GM18507 (cell line): ENCODE measurements around the gene AARSD1.
A peak's percentile ranks its signal among the peaks of the same experiment; 100 is the strongest.
"Not testable (repeated sequence)": the region's sequence is repeated elsewhere in the genome, so short reads cannot be mapped to it uniquely, and the experiment has no call there.

Experiments
- DNase-seq: peaks from one replicate; pipeline ENCODE4 v3.0.0; 2011; ENCODE audit warnings: low read depth; ENCODE audit not compliant: insufficient read length; ENCODE audit errors: extremely low spot score
- FAIRE-seq: peaks from 2 replicates; lab custom pipeline; 2011; peaks lifted over from hg19 to GRCh38; lab: Jason Lieb, UNC

Gene AARSD1

DNA sequence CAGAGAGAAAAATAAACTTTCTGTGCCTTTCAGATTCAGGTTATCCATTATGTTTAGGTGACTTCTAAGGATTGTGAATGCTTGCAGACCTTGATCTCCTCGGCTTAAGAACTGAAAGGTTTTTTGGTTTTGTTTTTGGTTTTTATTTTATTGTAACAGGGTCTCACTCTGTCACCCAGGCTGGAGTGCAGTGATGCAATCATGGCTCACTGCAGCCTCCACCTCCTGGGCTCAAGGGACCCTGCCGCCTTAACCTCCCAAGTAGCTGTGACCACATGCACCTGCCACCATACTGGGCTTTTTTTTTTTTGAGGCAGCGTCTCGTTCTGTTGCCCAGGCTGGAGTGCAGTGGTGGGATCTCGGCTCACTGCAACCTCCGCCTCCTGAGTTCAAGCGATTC is 40.8 kb downstream of the AARSD1 start:
- not testable (repeated sequence) for FAIRE-seq, DNase-seq

DNA sequence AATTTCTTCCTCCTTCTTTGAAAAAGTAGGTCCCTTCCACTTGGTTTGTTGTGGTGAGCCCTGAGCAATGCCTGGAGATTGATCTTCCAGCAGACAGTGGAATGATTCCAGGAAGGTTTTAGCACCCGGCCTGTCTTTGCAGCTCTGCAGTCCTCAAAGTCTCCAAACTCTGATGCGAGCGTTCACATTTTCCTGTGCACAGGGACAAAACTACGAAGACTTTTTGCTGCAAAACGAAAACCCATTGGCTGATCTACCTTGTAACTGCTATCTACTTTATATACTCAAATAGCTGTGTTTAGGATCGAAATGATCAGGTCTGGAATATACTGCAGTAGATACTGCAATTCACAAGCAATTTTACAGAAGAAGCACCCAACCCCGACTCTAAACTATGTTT is 42.0 kb downstream of the AARSD1 start:
- DNase-seq, result no peak
- no peak for FAIRE-seq

DNA sequence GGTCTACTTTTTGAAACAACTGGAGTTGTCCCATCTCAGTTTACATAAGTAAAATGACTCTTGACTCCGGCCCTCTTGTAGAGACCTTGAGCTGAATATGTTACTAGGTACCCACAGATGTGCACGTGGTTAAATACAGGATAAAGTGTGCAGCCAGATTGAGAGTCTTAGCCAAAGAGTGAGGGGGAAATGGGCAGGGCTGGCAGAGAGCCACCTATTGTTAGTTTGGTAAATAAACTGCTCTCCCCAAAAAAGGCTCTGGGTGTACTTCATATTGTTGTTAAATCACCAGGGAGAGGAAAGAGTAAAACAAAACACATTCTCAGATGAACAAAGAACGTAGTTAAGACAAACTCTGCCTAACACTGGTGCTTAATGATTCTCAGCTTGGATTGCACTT is 43.3 kb downstream of the AARSD1 start:
- no peak for FAIRE-seq

DNA sequence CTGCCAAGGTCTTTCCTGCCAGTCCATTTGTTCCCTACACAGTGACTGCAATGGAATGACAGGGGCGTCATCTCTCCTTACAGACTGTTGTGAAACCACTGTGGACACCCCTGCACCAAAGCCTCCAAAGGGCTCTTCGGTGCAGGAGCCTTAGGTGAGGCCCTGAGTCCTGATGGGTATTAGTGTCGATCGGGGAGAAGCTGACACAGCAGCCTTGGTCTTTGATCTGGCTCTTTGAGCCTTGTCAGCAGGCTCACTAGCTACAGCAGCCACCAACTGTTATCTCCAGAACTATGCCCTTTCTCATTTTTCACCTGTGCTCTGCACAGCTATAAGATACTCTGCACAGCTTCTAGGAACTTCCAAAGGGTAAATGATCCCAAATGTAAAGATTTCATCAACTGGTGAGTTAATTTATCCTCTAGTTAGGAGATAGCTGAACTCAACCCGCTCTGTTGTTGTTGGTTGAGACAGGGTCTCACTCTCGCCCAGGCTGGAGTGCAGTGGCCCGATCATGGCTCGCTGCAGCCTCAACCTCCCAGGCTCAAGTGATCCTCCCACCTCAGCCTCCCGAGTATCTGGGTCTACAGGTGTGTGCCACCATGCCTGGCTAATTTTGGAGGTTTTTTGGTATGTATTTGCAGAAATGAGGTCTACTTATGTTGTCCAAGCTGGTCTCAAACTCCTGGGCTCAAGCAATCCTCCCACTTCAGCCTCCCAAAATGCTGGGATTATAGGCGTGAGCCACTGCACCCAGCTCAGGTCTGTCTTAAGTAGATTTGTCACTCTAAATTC is 44.0 kb downstream of the AARSD1 start:
- DNase-seq, result no peak
- FAIRE-seq, result no peak

More for the DNA sequence above, 43.3 kb downstream of the AARSD1 start:
- no peak for DNase-seq

DNA sequence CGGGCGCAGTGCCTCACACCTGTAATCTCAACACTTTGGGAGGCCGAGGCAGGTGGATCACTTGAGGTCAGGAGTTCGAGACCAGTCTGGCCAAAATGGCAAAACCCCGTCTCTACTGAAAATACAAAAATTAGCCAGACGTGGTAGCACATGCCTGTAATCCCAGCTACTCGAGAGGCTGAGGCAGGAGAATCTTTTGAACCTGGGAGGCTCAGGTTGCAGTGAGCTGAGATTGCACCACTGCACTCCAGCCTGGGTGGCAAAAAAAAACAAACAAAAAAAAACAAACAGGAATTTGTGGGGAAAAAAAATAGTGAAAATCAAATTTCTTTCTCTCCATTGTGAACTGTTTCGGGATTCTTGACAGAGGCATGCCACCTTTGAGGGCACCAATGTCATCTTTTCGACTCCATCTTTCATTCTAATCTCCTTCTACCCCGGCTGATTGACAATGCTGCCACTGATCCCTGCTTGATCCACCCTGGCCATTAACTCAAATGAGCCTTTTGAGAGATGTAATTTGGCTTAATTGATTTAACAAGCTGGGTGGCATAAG is 44.7 kb downstream of the AARSD1 start:
- DNase-seq, FAIRE-seq: not testable (repeated sequence)

DNA sequence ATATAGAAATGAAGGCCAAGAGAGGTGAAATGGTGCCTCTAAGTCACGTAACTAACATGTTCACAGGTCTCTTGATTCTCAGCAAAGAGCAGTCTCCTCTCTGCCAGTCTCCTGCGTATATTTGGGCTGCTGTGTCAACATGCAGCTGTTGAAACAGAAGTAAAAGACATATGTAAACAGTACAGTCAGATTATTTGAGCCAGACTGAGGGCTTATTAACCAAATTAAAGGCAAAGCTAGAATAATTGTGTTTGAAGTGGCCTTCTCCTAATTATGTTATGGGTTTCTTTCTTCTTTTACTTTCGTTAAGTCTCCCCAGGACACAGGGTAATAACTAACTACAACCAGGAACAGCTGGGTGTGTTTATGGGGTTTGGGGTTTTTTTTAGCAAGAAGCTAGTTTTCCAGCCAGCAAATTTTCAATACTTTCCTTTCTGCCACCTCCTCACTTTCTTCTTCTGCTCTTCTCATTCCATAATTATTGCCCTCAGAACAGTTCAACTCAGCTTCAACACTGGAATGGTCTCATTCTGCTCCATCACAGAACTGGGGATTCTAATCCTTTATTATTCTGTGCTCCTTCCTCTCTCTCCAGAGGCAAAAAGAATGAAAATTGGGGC is 45.2 kb downstream of the AARSD1 start:
- FAIRE-seq (peak; percentile 26), DNase-seq (no peak)

DNA sequence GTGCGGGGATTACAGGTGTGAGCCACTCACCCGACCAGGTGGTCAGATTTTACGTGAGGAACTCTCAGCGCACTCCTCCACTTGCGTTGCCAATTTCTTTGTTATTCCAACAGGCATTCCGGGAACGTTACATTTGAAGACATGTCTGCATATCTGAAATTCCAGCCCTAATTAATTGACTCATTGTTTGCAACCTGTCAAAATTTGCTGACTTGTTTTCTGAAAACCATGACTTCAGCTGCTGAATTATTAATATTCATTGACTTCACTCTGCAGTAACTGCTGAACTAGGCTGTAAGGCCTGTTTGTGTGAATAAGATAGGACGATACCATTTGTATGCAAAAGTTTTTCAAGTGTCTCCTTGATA is 47.0 kb downstream of the AARSD1 start:
- no peak for FAIRE-seq
- DNase-seq, result no peak

DNA sequence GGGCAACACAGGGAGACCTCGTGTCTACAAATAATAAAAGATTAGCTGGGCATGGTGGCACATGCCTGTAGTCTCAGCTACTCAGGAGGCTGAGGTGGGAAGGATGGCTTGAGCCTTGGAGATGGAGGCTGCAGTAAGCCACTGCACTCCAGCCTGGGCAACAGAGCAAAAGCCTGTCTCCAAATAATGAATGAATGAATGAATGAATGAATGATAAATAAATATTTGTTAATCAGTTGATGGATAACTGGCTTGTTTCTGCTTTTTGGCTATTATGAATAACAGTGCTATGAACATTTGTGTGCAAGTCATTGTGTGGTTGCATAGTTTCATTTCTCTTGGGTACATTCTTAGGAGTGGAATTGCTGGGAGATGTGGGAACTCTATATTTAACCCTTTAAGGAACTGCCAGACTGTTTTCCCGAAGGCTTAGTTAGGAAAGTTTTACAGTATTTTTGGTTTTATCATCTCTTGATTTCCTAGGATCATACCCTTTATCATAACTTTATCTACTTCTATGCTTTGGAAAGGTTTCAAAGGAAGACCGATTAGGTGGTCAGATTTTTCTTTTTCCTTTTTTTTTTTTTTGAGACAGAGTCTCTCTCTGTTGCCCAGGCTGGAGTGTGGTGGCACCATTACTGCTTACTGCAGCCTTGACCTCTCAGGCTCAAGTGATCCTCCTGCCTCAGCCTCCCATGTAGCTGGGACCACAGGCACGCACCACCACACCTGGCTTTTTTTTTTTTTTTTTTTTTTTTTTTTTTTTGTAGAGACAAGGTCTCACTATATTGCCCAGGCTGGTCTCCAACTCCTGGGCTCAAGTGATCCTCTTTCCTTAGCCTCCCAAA is 47.6 kb downstream of the AARSD1 start:
- not testable (repeated sequence) for DNase-seq, FAIRE-seq

DNA sequence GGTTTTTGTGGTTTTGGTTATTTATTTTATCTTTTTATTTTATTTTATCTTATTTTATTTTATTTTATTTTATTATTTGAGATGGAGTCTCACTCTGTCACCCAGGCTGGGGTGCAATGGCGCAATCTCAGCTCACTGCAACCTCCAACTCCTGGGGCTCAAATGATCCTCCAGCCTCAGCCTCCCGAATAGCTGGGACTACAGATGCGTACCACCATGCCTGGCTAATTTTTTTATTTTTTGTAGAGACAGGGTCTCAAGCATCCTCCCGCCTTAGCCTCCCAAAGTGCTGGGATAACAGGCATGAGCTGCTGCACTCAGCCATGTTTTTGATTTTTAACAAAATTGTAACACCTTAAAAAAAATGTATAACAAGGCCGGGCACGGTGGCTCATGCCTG is 49.0 kb downstream of the AARSD1 start:
- FAIRE-seq, DNase-seq: not testable (repeated sequence)

DNA sequence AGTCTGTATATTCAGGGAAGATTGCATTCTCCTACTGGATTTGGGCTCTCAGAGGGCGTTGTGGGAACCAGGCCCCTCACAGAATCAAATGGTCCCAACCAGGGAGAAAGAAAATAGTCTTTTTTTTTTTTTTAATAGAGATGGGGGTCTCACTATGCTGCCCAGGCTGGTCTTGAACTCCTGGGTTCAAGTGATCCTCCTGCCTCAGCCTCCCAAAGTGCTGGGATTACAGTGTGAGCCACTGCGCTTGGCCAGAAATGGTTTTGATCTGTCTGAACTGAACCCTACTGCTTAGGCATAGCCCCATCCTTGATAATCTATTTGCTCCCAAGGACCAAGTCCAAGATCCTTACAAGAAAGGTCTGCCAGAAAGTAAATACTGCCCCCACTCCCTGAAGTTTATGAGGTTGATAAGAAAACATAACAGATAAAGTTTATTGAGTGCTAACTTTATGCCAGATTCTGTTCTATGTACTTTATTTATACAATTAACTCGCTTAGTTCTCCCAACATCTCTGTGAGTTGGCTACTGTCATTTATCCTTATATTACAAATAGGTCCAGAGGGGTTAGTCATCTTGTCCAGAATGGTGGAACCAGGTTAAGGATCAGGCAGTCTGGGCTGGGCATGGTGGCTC is 50.2 kb downstream of the AARSD1 start:
- DNase-seq (no peak), FAIRE-seq (no peak)

DNA sequence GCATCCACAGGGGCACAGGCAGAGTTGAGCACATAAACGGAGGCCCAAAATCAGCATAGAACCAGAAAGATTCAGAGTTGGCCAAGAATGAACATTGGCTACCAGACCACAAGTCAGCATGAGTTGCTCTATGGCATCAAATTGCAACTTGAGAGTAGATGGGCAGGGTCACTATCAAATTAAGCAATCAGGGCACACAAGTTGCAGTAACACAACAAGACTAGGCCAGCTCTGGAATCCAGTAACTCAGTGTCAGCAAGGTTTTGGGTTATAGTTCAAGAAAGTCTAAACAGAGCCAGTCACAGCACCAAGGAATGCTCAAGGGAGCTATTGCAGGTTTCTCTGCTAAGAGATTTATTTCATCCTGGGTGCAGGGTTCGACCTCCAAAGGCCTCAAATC is 50.7 kb downstream of the AARSD1 start:
- FAIRE-seq, result no peak

DNA sequence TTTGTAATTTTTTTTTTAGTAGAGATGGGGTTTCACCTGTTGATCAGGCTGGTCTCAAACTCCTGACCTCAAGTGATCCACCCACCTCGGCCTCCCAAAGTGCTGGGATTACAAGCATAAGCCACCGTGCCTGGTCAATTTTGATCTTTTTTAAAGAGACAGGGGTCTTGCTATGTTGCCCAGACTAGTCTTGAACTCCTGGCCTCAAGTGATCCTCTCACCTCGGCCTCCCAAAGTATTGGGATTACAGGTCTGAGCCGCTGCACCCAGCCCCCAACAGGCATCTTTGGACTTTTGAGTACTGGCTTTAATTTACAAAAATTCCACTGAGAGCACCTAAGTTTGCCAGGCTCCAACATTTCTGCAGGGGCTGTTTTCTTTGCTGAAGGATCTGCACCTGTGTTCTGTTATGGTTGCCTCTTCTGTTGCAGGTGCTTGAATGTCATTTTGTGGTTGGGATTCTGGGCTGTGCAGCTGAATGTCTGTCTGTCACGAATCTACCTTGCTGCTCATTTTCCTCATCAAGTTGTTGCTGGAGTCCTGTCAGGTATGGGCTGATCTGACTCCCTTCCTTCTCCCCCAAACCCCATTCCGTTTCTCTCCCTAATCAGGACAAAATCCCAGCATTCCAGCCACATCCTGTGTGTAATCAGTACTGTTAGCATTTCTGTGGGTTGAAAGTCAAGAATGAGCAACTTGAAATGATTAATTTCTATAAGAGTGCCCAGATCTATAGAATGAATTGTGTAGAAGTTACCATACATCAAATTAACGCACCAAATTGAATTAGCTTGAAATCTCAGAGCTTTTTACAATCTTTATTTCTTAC is 55.2 kb downstream of the AARSD1 start:
- DNase-seq (no peak), FAIRE-seq (no peak)

More for the DNA sequence above, 50.7 kb downstream of the AARSD1 start:
- DNase-seq, result no peak

DNA sequence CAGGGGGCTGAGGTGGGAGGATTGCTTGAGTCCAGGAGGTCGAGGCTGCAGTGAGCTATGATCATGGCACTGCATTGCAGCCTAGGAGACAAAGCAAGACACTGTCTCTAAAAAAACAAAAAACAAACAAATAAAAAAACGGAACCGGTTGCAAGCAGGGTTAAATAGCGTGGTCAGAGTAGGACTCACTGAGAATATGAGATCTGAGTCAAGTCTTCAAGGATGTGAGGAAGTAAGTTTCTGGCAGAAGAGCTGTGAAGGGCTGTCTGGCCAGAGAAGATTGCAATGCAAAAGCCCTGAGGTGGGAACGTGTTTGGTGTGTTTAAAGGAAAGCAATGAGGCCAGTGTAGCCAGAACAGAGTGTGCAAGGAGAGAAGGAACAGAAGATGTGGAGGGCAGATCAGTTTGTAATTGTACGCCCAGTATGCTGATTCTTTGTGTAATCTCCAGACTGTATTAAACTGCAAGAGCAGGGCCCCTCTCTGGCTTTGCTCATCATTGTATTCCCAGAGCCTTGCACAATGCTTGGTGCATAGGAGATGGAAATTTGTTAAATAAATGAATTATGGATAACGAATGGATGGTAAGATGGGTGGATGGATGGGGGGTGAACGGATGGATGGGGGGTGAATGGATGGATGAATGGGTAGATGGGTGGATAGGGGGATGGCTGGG is 57.3 kb downstream of the AARSD1 start:
- DNase-seq, result no peak
- FAIRE-seq, result no peak

DNA sequence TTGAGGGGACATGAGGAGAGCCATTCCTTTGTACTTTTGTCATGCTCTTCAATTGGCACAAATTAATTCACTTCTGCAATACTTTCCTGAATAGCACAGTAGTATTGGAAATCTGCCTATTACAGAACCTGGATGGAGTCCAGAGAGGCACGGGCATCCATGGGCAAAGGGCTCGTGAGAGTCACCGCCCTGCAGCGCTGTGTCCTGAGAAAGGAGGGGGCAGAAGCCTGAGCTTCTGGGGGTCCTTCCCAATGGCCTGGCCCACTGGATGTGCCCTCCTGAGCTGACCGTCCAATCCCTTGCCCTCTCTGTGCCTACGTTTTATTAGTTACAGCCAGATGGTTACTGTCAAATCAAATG is 60.2 kb downstream of the AARSD1 start:
- FAIRE-seq (no peak), DNase-seq (no peak)

DNA sequence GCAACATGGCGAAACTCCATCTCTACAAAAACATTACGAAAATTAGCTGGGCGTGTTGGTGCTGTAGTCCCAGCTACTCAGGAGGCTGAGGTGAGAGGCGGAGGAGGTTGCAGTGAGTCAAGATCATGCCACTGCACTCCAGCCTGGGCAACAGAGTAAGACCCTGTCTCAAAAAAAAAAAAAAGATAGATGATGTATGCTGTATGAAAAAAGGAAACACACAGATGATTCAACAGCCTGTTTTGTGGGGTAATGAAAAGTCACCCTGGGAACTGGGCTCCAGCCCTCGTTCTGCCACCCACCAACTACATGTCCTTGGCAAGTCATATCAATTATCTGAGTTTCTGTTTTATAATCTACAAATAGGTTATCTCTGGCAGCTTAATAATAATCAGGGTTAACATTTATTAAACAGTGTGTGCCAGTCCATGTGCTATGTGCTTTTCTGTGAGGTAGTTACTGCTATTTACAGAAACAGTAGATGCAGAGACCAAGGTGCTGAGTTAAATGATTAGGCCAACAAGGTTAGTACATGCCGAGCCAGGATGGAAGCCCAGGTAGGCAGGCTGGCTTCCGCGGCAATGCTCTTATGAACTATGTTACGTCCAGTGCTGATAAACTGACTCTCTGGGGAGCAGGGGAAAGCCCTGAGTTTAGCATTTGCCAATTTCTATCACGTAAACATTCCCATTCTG is 62.6 kb downstream of the AARSD1 start:
- FAIRE-seq, result no peak
- DNase-seq, result no peak
